ENCODE results near the gene ARL5A.

DNA sequence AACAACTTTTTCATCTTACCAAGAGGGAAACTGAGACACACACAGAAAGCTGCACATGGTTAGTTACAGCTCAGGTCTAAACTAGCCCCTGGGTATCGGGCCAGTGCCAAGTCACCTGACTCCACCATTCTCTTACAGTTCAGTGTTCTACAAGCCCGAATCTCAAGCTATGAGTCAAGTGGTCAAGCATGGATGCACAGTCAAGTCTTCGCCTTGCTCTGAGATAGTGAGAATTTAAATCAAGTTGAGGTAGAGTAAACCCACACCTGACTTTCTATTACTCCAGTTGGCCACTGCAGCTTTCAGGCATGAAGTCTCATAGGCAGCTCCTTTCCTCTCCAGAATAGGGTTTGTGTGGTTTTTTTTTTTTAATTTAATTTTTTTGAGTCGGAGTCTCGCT is 34.5 kb upstream of the ARL5A start:
- TF ChIP-seq POLR2AphosphoS2 (conservative IDR thresholded peaks at IDR 0.05; ENCODE audit: low read length) (no peak), POLR2A (IDR thresholded peaks at IDR 0.05; ENCODE audit: low read length) (no peak), BHLHE40 (IDR thresholded peaks at IDR 0.05; ENCODE audit: low read depth, low read length) (no peak), CEBPB (IDR thresholded peaks at IDR 0.05) (no peak), RNF2 (IDR thresholded peaks at IDR 0.05; ENCODE audit: borderline replicate concordance, low read depth) (no peak), EP300 (IDR thresholded peaks at IDR 0.05) (no peak)
- TF ChIP-seq, protein P1, sequence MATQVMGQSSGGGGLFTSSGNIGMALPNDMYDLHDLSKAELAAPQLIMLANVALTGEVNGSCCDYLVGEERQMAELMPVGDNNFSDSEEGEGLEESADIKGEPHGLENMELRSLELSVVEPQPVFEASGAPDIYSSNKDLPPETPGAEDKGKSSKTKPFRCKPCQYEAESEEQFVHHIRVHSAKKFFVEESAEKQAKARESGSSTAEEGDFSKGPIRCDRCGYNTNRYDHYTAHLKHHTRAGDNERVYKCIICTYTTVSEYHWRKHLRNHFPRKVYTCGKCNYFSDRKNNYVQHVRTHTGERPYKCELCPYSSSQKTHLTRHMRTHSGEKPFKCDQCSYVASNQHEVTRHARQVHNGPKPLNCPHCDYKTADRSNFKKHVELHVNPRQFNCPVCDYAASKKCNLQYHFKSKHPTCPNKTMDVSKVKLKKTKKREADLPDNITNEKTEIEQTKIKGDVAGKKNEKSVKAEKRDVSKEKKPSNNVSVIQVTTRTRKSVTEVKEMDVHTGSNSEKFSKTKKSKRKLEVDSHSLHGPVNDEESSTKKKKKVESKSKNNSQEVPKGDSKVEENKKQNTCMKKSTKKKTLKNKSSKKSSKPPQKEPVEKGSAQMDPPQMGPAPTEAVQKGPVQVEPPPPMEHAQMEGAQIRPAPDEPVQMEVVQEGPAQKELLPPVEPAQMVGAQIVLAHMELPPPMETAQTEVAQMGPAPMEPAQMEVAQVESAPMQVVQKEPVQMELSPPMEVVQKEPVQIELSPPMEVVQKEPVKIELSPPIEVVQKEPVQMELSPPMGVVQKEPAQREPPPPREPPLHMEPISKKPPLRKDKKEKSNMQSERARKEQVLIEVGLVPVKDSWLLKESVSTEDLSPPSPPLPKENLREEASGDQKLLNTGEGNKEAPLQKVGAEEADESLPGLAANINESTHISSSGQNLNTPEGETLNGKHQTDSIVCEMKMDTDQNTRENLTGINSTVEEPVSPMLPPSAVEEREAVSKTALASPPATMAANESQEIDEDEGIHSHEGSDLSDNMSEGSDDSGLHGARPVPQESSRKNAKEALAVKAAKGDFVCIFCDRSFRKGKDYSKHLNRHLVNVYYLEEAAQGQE (IDR thresholded peaks at IDR 0.05), result no peak
- TF ChIP-seq, protein P2, sequence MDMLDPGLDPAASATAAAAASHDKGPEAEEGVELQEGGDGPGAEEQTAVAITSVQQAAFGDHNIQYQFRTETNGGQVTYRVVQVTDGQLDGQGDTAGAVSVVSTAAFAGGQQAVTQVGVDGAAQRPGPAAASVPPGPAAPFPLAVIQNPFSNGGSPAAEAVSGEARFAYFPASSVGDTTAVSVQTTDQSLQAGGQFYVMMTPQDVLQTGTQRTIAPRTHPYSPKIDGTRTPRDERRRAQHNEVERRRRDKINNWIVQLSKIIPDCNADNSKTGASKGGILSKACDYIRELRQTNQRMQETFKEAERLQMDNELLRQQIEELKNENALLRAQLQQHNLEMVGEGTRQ (IDR thresholded peaks at IDR 0.05), result no peak
- TF ChIP-seq, protein P3, sequence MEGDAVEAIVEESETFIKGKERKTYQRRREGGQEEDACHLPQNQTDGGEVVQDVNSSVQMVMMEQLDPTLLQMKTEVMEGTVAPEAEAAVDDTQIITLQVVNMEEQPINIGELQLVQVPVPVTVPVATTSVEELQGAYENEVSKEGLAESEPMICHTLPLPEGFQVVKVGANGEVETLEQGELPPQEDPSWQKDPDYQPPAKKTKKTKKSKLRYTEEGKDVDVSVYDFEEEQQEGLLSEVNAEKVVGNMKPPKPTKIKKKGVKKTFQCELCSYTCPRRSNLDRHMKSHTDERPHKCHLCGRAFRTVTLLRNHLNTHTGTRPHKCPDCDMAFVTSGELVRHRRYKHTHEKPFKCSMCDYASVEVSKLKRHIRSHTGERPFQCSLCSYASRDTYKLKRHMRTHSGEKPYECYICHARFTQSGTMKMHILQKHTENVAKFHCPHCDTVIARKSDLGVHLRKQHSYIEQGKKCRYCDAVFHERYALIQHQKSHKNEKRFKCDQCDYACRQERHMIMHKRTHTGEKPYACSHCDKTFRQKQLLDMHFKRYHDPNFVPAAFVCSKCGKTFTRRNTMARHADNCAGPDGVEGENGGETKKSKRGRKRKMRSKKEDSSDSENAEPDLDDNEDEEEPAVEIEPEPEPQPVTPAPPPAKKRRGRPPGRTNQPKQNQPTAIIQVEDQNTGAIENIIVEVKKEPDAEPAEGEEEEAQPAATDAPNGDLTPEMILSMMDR (IDR thresholded peaks at IDR 0.05), result no peak

Measured in A549 (cell line).